Measurements from ENCODE around the gene MAP3K7. TPM values are rescaled to one million over a fixed set of nuclear protein-coding genes. Genes with fewer than 3 reads are reported as not detected.

Gene MAP3K7
- total and polyA plus RNA-seq, 2 of the 13 experiments (the other 11 are each of a cell fraction or from before 2014, with no cell fraction given) = 24.1 to 24.4 TPM

DNA sequence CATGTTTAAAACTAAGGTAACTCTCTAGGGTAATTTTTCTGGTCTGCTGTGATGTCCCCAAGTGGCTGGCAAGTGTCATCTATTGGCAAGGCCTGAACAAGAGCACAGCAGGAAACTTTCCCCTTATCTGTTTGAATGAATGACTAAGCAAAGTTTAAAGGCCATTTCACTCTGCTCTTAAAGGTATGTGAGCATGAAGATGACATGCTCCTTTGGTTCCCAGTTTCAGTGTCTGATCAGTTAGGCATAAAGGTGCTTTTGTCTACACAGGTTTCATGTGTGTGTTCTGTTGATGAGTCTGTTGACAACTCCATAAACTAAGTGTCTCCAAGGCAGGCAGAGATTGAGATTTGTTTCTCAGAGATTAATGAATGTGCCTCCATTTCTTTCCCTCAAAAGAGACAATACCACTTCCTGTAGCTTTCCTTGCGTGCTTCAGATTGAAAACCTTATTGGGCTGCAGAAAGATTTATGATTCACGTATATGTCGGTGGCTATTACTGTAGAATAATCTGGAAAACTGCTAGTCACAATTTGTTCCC, 83.9 kb downstream of the MAP3K7 start (continued):
- TF ChIP-seq EHMT2 (IDR thresholded peaks at IDR 0.05; ENCODE audit: borderline replicate concordance, low read depth, low read length) (peak; percentile 87), JUND (CRISPR knock-in tag; IDR thresholded peaks at IDR 0.05) (peak; percentile 62; the same call in 1 of the 2 replicates), MED1 (CRISPR knock-in tag; IDR thresholded peaks at IDR 0.05) (peak; percentile 44; the same call in 1 of the 2 replicates), ZBTB8A (CRISPR knock-in tag; IDR thresholded peaks at IDR 0.05; ENCODE audit: borderline replicate concordance, low read depth) (no peak), KAT8 (CRISPR knock-in tag; IDR thresholded peaks at IDR 0.05) (peak; percentile 48), NR2F2 (IDR thresholded peaks at IDR 0.05; ENCODE audit: borderline replicate concordance, low read depth) (no peak), SYNCRIP (IDR thresholded peaks at IDR 0.05; ENCODE audit: insufficient read depth, low read depth, low read length) (no peak), ZNF816 (CRISPR knock-in tag; IDR thresholded peaks at IDR 0.05; ENCODE audit: borderline replicate concordance) (0 out of 2 replicates have a peak, but pooled peaks have one; percentile 33), CBX1 (IDR thresholded peaks at IDR 0.05; ENCODE audit: low read depth) (peak; percentile 29), SKI (IDR thresholded peaks at IDR 0.05; ENCODE audit: partially characterized antibody) (no peak), FOXA3 (CRISPR knock-in tag; IDR thresholded peaks at IDR 0.05) (peak; percentile 63), TEAD3 (CRISPR knock-in tag; optimal IDR thresholded peaks at IDR 0.05; ENCODE audit: borderline replicate concordance) (peak; percentile 84), SOX5 (CRISPR knock-in tag; IDR thresholded peaks at IDR 0.05; ENCODE audit: borderline replicate concordance) (peak; percentile 66), NFE2 (CRISPR knock-in tag; IDR thresholded peaks at IDR 0.05) (peak; percentile 94), IRF2 (CRISPR knock-in tag; IDR thresholded peaks at IDR 0.05) (peak; percentile 45), FOXA1 (IDR thresholded peaks at IDR 0.05) (no peak), FOXA1 (CRISPR knock-in tag; IDR thresholded peaks at IDR 0.05) (peak; percentile 52; the same call in 1 of the 2 replicates), RFXAP (CRISPR knock-in tag; IDR thresholded peaks at IDR 0.05; ENCODE audit: borderline replicate concordance) (0 out of 2 replicates have a peak, but pooled peaks have one; percentile 44), FOSL2 (CRISPR knock-in tag; IDR thresholded peaks at IDR 0.05) (peak; percentile 82), POLR2A (IDR thresholded peaks at IDR 0.05; ENCODE audit: insufficient read depth in 1 of 2, low read depth in 2 of 2, low read length in 2 of 2) (peak in 1 of 2 experiments; percentile 35; a peak in 1 of 4 replicates), TCF7L2 (IDR thresholded peaks at IDR 0.05; ENCODE audit: low read depth, low read length) (no peak), HMG20A (CRISPR knock-in tag; IDR thresholded peaks at IDR 0.05; ENCODE audit: borderline replicate concordance) (peak; percentile 75; the same call in 1 of the 2 replicates), NCOR1 (IDR thresholded peaks at IDR 0.05; ENCODE audit: borderline replicate concordance, low read length) (peak; percentile 22; the same call in 1 of the 2 replicates)
- TF ChIP-seq, protein P1, sequence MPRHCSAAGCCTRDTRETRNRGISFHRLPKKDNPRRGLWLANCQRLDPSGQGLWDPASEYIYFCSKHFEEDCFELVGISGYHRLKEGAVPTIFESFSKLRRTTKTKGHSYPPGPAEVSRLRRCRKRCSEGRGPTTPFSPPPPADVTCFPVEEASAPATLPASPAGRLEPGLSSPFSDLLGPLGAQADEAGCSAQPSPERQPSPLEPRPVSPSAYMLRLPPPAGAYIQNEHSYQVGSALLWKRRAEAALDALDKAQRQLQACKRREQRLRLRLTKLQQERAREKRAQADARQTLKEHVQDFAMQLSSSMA (CRISPR knock-in tag; IDR thresholded peaks at IDR 0.05) = 0 out of 2 replicates have a peak, but pooled peaks have one; percentile 34
- TF ChIP-seq, protein P2, sequence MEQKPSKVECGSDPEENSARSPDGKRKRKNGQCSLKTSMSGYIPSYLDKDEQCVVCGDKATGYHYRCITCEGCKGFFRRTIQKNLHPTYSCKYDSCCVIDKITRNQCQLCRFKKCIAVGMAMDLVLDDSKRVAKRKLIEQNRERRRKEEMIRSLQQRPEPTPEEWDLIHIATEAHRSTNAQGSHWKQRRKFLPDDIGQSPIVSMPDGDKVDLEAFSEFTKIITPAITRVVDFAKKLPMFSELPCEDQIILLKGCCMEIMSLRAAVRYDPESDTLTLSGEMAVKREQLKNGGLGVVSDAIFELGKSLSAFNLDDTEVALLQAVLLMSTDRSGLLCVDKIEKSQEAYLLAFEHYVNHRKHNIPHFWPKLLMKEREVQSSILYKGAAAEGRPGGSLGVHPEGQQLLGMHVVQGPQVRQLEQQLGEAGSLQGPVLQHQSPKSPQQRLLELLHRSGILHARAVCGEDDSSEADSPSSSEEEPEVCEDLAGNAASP (CRISPR knock-in tag; IDR thresholded peaks at IDR 0.05; ENCODE audit: borderline replicate concordance) = 0 out of 2 replicates have a peak, but pooled peaks have one; percentile 25
- TF ChIP-seq, protein P3, sequence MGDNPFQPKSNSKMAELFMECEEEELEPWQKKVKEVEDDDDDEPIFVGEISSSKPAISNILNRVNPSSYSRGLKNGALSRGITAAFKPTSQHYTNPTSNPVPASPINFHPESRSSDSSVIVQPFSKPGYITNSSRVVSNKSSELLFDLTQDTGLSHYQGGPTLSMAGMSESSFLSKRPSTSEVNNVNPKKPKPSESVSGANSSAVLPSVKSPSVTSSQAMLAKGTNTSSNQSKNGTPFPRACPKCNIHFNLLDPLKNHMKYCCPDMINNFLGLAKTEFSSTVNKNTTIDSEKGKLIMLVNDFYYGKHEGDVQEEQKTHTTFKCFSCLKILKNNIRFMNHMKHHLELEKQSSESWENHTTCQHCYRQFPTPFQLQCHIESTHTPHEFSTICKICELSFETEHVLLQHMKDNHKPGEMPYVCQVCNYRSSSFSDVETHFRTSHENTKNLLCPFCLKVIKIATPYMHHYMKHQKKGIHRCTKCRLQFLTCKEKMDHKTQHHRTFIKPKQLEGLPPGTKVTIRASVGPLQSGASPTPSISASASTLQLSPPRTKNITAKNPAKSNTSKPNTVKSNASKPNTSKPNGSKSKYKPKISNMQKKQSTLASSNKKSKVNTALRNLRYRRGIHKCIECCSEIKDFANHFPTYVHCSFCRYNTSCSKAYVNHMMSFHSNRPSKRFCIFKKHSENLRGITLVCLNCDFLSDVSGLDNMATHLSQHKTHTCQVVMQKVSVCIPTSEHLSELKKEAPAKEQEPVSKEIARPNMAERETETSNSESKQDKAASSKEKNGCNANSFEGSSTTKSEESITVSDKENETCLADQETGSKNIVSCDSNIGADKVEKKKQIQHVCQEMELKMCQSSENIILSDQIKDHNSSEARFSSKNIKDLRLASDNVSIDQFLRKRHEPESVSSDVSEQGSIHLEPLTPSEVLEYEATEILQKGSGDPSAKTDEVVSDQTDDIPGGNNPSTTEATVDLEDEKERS (CRISPR knock-in tag; IDR thresholded peaks at IDR 0.05) = 0 out of 2 replicates have a peak, but pooled peaks have one; percentile 45
